Measurements from ENCODE around the gene DNHD1.

The DNHD1 gene

GRCh38 chr11:6565988-6566703, 69.1 kb downstream of the DNHD1 start:
- no peak overlapping the region for H3K4me3 ChIP-seq (ENCODE audit: control insufficient read depth, low read depth, low read length)
- no peak for TF ChIP-seq CTCF (IDR thresholded peaks at IDR 0.05; ENCODE audit: control insufficient read depth, insufficient read depth, low read depth, low read length, missing control alignments)
- DNase-seq (ENCODE audit: low read depth): no peak

- H3K4me3 ChIP-seq (ENCODE audit: control insufficient read depth, low read depth, low read length): no peak overlapping the region
- TF ChIP-seq CTCF (IDR thresholded peaks at IDR 0.05; ENCODE audit: control insufficient read depth, insufficient read depth, low read depth, low read length, missing control alignments): no peak
- DNase-seq (ENCODE audit: low read depth): no peak
Measured at GRCh38 chr11:6566704-6567370, 69.8 kb downstream of the DNHD1 start.

- H3K4me3 ChIP-seq (ENCODE audit: control insufficient read depth, low read depth, low read length): no peak overlapping the region
- DNase-seq (ENCODE audit: low read depth): no peak
- no peak for TF ChIP-seq CTCF (IDR thresholded peaks at IDR 0.05; ENCODE audit: control insufficient read depth, insufficient read depth, low read depth, low read length, missing control alignments)
Measured at GRCh38 chr11:6567371-6567745, 70.3 kb downstream of the DNHD1 start.

- peak; percentile 6 for TF ChIP-seq CTCF (IDR thresholded peaks at IDR 0.05; ENCODE audit: control insufficient read depth, insufficient read depth, low read depth, low read length, missing control alignments)
- DNase-seq (ENCODE audit: low read depth): no peak
- no peak overlapping the region for H3K4me3 ChIP-seq (ENCODE audit: control insufficient read depth, low read depth, low read length)
Measured at GRCh38 chr11:6568191-6568918, 71.3 kb downstream of the DNHD1 start.

GRCh38 chr11:6569706-6570105, 72.6 kb downstream of the DNHD1 start:
- no peak overlapping the region for H3K4me3 ChIP-seq (ENCODE audit: control insufficient read depth, low read depth, low read length)
- no peak for TF ChIP-seq CTCF (IDR thresholded peaks at IDR 0.05; ENCODE audit: control insufficient read depth, insufficient read depth, low read depth, low read length, missing control alignments)
- no peak for DNase-seq (ENCODE audit: low read depth)

GRCh38 chr11:6570691-6571427, 73.8 kb downstream of the DNHD1 start:
- no peak for TF ChIP-seq CTCF (IDR thresholded peaks at IDR 0.05; ENCODE audit: control insufficient read depth, insufficient read depth, low read depth, low read length, missing control alignments)
- no peak for DNase-seq (ENCODE audit: low read depth)
- no peak overlapping the region for H3K4me3 ChIP-seq (ENCODE audit: control insufficient read depth, low read depth, low read length)

All from AG09309 (cell line).